AG09319 (cell line): ENCODE results near the gene ZNF488.

ENCODE experiments used
- DNase-seq: peaks from one replicate; pipeline ENCODE4 v3.0.0-alpha.2; 2010; ENCODE audit warnings: low read depth; ENCODE audit errors: extremely low read depth
- TF ChIP-seq, protein P1 (sequence below): IDR thresholded peaks from 2 replicates; pipeline ENCODE4 v1.5.1; 2011; ENCODE audit warnings: low read depth, mild to moderate bottlenecking, inconsistent platforms, low read length, moderate library complexity

The ZNF488 gene

DNA sequence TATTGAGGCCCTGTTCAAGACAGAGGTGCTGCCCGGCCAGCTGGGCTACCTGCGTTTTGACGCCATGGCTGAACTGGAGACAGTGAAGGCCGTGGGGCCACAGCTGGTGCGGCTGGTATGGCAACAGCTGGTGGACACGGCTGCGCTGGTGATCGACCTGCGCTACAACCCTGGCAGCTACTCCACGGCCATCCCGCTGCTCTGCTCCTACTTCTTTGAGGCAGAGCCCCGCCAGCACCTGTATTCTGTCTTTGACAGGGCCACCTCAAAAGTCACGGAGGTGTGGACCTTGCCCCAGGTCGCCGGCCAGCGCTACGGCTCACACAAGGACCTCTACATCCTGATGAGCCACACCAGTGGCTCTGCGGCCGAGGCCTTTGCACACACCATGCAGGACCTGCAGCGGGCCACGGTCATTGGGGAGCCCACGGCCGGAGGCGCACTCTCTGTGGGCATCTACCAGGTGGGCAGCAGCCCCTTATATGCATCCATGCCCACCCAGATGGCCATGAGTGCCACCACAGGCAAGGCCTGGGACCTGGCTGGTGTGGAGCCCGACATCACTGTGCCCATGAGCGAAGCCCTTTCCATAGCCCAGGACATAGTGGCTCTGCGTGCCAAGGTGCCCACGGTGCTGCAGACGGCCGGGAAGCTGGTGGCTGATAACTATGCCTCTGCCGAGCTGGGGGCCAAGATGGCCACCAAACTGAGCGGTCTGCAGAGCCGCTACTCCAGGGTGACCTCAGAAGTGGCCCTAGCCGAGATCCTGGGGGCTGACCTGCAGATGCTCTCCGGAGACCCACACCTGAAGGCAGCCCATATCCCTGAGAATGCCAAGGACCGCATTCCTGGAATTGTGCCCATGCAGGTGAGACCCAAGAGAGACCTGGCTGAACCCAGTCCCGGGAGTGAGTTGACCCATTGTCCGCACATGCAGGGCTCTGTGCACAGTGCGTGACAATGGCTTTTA is 33.1 kb downstream of the ZNF488 start:
- no peak for DNase-seq
- TF ChIP-seq, protein P1, sequence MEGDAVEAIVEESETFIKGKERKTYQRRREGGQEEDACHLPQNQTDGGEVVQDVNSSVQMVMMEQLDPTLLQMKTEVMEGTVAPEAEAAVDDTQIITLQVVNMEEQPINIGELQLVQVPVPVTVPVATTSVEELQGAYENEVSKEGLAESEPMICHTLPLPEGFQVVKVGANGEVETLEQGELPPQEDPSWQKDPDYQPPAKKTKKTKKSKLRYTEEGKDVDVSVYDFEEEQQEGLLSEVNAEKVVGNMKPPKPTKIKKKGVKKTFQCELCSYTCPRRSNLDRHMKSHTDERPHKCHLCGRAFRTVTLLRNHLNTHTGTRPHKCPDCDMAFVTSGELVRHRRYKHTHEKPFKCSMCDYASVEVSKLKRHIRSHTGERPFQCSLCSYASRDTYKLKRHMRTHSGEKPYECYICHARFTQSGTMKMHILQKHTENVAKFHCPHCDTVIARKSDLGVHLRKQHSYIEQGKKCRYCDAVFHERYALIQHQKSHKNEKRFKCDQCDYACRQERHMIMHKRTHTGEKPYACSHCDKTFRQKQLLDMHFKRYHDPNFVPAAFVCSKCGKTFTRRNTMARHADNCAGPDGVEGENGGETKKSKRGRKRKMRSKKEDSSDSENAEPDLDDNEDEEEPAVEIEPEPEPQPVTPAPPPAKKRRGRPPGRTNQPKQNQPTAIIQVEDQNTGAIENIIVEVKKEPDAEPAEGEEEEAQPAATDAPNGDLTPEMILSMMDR, result no peak

DNA sequence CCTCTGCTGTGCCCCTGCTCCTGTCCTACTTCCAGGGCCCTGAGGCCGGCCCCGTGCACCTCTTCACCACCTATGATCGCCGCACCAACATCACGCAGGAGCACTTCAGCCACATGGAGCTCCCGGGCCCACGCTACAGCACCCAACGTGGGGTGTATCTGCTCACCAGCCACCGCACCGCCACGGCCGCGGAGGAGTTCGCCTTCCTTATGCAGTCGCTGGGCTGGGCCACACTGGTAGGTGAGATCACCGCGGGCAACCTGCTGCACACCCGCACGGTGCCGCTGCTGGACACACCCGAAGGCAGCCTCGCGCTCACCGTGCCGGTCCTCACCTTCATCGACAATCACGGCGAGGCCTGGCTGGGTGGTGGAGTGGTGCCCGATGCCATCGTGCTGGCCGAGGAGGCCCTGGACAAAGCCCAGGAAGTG is 34.1 kb downstream of the ZNF488 start:
- TF ChIP-seq, protein P1, result no peak
- DNase-seq, result no peak

DNA sequence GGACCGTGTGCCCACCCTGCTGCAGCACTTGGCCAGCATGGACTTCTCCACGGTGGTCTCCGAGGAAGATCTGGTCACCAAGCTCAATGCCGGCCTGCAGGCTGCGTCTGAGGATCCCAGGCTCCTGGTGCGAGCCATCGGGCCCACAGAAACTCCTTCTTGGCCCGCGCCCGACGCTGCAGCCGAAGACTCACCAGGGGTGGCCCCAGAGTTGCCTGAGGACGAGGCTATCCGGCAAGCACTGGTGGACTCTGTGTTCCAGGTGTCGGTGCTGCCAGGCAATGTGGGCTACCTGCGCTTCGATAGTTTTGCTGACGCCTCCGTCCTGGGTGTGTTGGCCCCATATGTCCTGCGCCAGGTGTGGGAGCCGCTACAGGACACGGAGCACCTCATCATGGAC is 34.6 kb downstream of the ZNF488 start:
- DNase-seq, result no peak
- TF ChIP-seq, protein P1, result no peak

DNA sequence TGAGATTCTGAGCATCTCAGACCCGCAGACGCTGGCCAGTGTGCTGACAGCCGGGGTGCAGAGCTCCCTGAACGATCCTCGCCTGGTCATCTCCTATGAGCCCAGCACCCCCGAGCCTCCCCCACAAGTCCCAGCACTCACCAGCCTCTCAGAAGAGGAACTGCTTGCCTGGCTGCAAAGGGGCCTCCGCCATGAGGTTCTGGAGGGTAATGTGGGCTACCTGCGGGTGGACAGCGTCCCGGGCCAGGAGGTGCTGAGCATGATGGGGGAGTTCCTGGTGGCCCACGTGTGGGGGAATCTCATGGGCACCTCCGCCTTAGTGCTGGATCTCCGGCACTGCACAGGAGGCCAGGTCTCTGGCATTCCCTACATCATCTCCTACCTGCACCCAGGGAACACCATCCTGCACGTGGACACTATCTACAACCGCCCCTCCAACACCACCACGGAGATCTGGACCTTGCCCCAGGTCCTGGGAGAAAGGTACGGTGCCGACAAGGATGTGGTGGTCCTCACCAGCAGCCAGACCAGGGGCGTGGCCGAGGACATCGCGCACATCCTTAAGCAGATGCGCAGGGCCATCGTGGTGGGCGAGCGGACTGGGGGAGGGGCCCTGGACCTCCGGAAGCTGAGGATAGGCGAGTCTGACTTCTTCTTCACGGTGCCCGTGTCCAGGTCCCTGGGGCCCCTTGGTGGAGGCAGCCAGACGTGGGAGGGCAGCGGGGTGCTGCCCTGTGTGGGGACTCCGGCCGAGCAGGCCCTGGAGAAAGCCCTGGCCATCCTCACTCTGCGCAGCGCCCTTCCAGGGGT is 35.2 kb downstream of the ZNF488 start:
- TF ChIP-seq, protein P1, result no peak

DNA sequence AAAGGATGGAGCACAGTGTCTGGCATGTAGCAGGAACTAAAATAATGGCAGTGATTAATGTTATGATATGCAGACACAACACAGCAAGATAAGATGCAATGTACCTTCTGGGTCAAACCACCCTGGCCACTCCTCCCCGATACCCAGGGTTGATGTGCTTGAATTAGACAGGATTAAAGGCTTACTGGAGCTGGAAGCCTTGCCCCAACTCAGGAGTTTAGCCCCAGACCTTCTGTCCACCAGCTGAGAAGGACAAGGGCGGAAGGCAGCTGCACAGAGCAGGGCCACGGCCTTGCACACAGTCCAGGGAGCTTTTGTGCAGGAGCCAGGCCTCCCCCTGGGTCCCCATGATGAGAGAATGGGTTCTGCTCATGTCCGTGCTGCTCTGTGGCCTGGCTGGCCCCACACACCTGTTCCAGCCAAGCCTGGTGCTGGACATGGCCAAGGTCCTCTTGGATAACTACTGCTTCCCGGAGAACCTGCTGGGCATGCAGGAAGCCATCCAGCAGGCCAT is 35.9 kb downstream of the ZNF488 start, which contains the start of gene RBP3:
Gene RBP3 (plus strand): TSS at position 226 of the 514 bp plus-strand sequence. CDS start 122 bp downstream, at position 348.
- no peak for DNase-seq
- TF ChIP-seq, protein P1, result no peak

More for the DNA sequence above, 35.2 kb downstream of the ZNF488 start:
- no peak for DNase-seq

DNA sequence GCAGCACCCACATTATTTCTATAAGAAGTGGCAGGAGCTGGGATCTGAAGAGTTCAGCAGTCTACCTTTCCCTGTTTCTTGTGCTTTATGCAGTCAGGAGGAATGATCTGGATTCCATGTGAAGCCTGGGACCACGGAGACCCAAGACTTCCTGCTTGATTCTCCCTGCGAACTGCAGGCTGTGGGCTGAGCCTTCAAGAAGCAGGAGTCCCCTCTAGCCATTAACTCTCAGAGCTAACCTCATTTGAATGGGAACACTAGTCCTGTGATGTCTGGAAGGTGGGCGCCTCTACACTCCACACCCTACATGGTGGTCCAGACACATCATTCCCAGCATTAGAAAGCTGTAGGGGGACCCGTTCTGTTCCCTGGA is 36.8 kb downstream of the ZNF488 start:
- DNase-seq, result no peak
- TF ChIP-seq, protein P1, result no peak
